Activated CD8-positive, alpha-beta memory T cell treated with anti-CD3 and anti-CD28 coated beads for 24 hours (primary cell): ENCODE measurements around the gene GAPDH.
"Not testable (repeated sequence)": the region's sequence is repeated elsewhere in the genome, so short reads cannot be mapped to it uniquely, and the experiment has no call there.

Source experiments
- DNase-seq: peaks from one replicate; pipeline ENCODE4 v3.0.0-alpha.2; 2020

The GAPDH gene

GRCh38 chr12:6533923-6534694 is at the start of gene GAPDH:
GAPDH (plus strand) TSS chr12:6534517; CDS start chr12:6534833, 316 bp downstream.
- DNase-seq: peak; percentile 97

- DNase-seq: no peak
Observed at GRCh38 chr12:6488240-6488639, 46.1 kb upstream of the GAPDH start.

GRCh38 chr12:6489449-6489848 is 44.9 kb upstream of the GAPDH start:
- DNase-seq: no peak

GRCh38 chr12:6490673-6491072 is 43.6 kb upstream of the GAPDH start:
- not testable (repeated sequence) for DNase-seq

DNA sequence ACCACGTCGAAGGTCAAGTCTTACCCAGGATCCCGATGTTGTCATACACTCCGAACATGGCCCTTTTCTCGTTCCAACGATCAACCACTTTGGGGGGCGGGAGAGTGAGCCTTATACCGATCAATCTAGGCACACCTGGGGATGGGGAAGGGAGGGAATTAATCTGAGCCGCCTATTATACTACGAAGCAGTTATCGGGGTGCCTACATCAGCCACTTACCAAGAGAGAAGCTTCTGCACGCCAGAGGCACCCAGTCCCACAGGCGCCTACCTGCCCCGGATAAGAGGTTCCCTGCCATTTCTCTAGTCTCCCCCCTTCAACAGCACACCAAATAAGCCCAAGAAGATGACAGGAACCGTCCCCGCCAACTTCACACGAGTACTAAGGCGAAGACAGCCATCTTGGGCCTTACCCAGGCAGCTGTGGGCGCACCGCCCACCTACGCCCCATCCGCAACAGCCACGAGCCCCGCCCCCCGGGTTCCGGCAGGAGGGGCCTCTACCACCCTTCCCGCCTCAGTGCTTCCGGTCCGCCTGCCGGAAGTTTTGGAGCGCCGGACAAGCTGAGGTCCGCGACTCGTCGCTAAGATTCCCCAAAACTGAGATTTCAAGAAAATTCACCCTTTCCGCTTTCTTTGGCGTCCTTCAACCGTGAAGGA is 41.4 kb upstream of the GAPDH start, which contains the start of gene MRPL51:
TSS of gene MRPL51 (minus strand) at position 425 of the 659 bp plus-strand sequence. CDS start at position 299, 126 bp downstream.
- DNase-seq: peak; percentile 97

DNA sequence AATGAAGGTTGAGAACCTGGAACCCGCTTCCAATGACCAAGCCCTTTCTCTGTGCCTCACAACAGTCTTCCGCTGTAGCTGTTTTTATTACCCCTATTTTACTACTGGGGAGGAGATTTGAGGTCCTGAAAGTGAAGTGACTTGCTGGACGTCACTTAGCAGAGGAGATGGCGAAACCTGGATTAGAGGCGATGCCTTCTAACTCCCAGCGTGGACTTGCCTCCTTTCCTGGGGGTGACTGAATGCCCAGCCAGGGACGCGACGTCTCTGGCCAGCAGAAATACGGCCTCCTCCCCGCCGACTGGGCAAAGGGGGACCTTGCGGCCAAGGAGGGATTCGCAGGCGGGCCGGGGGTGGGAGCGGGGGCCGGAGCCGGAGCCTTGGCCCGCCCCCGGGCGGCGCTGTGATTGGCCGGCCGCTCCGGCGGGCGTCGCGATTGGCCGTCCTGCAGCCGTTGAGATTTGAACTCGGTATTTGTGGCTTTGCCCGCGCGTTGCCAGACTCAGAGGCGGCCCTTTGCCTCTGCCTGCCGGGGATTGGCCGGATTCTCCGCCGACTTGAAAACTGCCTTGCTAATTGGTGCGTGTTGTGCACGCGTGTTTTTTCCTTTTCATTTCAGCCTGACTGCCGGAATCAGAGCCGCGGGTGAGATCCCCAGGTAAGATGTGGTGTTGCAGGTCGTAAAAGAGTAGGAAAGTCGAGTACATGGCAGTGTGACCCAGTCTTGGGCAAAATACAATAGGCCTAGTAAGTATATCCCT is 40.6 kb upstream of the GAPDH start, which contains the start of gene NCAPD2:
TSS of gene NCAPD2 (plus strand) at position 606 of the 761 bp plus-strand sequence. CDS start 997 bp downstream, outside the sequence.
- DNase-seq: peak; percentile 95

GRCh38 chr12:6494258-6494743 is 40.0 kb upstream of the GAPDH start:
- DNase-seq: no peak

- no peak for DNase-seq
Observed at GRCh38 chr12:6494968-6495367, 39.3 kb upstream of the GAPDH start.

- not testable (repeated sequence) for DNase-seq
Observed at GRCh38 chr12:6497291-6497690, 37.0 kb upstream of the GAPDH start.

DNA sequence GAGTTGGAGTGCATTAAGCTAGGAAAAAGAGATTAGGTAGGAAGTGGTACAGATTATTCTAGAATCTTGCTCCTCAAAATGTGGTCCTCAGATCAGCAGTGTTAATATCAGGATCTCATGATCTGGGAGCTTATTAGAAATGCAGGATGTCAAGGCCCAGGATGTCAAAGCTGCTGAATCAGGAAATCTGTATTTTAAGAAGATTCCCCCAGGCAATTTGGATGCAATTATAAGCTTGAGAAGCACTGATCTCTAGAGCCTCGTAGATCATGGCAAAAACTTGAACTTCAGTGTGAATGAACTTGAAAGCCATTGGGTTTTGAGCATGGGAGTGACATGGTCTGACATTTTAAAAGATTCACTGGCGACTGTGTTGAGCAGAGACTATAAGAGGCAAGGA is 33.9 kb upstream of the GAPDH start:
- no peak for DNase-seq

- no peak for DNase-seq
Observed at GRCh38 chr12:6507102-6507998, 27.0 kb upstream of the GAPDH start.

GRCh38 chr12:6508087-6508486 is 26.2 kb upstream of the GAPDH start:
- no peak for DNase-seq

GRCh38 chr12:6520186-6520585 is 14.1 kb upstream of the GAPDH start:
- no peak for DNase-seq

GRCh38 chr12:6522193-6522592 is 12.1 kb upstream of the GAPDH start:
- no peak for DNase-seq

- DNase-seq: no peak
Observed at GRCh38 chr12:6523708-6524107, 10.6 kb upstream of the GAPDH start.

DNA sequence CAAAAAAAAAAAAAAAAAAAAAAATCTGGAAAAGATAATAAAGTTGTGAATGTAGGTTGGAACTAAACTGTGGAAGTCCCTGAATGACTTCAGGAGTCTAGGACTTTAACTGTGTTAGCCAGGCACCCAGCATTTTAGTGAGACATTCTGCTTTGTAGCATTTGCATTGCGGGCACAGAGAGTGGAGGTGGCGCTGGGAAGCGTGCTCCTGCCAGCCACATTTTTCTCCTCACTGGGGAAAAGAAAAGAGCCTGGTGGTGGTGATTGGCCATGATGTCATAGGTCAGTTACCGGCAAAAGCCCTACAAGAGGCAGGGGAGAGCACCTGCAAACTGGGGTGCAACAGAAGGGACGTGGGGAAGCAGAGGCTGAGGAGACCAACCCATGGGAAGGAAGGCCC is 9.7 kb upstream of the GAPDH start:
- DNase-seq: no peak

DNA sequence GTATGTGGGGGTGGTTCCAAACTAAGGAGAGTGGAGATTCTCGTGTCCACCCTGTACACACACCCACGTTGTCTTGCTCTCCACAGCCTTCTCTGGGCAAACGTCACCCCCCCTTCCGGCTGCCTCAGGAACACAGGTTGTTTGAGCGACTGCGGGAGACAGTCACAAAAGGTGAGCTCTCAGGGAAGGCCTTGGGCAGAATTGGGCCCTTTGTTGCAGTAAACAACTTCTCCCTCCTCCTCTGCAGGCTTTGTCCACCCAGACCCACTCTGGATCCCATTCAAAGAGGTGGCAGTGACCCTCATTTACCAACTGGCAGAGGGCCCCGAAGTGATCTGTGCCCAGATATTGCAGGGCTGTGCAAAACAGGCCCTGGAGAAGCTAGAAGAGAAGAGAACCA is 8.1 kb upstream of the GAPDH start:
- no peak for DNase-seq

DNA sequence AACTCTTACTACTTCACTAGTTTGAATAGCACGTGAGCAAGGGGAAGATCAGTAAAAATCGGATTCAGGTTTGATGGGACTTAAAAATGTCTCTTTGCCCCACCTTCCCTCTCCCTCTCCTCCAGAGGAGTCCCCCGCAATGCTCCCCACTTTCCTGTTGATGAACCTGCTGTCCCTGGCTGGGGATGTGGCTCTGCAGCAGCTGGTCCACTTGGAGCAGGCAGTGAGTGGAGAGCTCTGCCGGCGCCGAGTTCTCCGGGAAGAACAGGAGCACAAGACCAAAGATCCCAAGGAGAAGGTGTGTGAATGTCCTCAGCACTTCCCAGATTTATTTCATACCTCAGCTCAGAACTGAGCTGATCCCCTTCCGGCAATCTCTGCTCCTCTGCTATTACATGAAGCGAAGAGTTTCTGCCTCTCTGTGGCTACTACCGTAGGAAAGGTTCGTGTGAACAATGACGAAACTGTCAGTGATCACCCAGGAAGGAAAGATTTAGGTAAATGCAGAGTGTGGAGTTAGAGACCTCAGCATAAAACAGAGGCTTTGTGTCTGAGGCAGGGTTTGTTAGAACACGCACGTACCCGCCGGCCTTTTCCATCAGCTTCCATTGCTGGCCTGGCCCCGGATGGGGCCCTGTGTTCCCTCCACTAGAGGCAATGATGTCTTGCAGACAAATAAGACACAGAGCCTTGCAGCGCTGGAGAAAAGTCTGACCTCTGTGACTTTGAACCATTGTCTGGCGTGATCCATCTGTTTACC is 7.4 kb upstream of the GAPDH start:
- no peak for DNase-seq

- no peak for DNase-seq
Observed at GRCh38 chr12:6527711-6528110, 6.6 kb upstream of the GAPDH start.

DNA sequence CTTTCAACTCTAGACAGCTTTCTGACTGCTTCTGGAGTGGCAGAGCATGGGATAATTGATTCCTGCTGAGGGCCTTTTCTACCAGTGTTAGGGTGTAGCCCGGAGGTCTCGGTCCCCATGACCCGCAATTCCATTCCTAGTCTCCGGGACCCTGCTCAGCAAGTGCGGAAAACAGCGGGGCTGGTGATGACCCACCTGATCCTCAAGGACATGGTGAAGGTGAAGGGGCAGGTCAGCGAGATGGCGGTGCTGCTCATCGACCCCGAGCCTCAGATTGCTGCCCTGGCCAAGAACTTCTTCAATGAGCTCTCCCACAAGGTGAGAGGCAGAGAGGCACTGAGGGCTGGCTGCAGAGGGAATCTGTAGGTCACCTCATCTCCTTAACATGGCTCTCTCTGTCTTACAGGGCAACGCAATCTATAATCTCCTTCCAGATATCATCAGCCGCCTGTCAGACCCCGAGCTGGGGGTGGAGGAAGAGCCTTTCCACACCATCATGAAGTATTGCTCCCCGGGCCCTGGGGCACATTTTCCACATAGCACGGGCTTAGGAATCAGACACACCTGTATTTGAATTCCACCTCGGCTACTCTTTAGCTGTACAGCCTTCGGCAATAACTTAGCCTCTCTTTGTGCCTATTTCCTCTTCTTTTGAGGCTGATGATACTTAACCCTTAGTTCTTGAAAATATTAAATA is 5.6 kb upstream of the GAPDH start:
- DNase-seq: no peak

DNA sequence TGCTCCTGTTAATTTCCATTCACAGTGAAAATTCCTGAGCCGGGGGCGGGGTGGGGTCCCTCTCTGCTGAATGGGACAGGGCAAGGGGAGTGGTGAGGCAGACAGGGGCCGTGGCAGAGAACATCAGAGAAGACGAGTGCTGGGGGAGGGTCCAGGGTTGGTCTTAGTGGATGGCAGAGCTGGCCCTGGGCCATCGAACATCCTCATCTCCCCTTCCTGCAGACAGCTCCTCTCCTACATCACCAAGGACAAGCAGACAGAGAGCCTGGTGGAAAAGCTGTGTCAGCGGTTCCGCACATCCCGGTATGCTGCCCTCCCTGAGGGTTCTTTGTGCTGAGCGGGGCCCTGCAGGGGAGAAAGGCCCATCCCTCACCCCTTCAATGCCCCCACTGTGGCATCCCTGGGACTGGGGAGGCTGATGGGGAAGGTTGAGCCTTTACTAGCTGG is 5.0 kb upstream of the GAPDH start:
- DNase-seq: no peak
